Neutrophil (primary cell): ENCODE data around the gene CLN6.

Source experiments
- H3K27ac ChIP-seq: fragments of 200-600 bp; sonication (generic); 2 replicates; pipeline ENCODE4 v1.5.1; 2016; ENCODE audit warnings: mild to moderate bottlenecking, moderate library complexity
- H3K27me3 ChIP-seq: fragments of 200-600 bp; sonication (generic); 2 replicates; pipeline ENCODE4 v1.6.0; 2016; ENCODE audit warnings: mild to moderate bottlenecking
- H3K36me3 ChIP-seq: fragments of 200-600 bp; sonication (generic); 2 replicates; pipeline ENCODE4 v1.5.1; 2017
- H3K4me1 ChIP-seq, 2 experiments: fragments of 200-600 bp in 1 of 2; sonication (generic) in 1 of 2; 1 replicate in 1 of 2; 2 replicates in 1 of 2; pipeline versions ENCODE4 v1.5.1 to v1.6.1; 2013 to 2016; ENCODE audit warnings: low read depth in 1 of 2, low read length in 1 of 2, mild to moderate bottlenecking in 1 of 2, moderate library complexity in 1 of 2; ENCODE audit not compliant: control insufficient read depth in 1 of 2, insufficient read depth in 1 of 2
- H3K4me3 ChIP-seq, 2 experiments: fragments of 200-600 bp in 1 of 2; sonication (generic) in 1 of 2; 1 replicate in 1 of 2; 2 replicates in 1 of 2; pipeline ENCODE4 v1.5.1; 2013 to 2016; ENCODE audit warnings: low read depth in 1 of 2, low read length in 1 of 2, mild to moderate bottlenecking in 1 of 2, moderate library complexity in 1 of 2
- H3K9me3 ChIP-seq: fragments of 200-600 bp; sonication (generic); 2 replicates; pipeline ENCODE4 v1.5.1; 2016
- TF ChIP-seq, protein P1 (sequence below): fragments of 200-600 bp; sonication (generic); IDR thresholded peaks from 2 replicates; pipeline ENCODE4 v1.5.1; 2016; ENCODE audit warnings: antibody characterized with exemption

Gene CLN6

DNA sequence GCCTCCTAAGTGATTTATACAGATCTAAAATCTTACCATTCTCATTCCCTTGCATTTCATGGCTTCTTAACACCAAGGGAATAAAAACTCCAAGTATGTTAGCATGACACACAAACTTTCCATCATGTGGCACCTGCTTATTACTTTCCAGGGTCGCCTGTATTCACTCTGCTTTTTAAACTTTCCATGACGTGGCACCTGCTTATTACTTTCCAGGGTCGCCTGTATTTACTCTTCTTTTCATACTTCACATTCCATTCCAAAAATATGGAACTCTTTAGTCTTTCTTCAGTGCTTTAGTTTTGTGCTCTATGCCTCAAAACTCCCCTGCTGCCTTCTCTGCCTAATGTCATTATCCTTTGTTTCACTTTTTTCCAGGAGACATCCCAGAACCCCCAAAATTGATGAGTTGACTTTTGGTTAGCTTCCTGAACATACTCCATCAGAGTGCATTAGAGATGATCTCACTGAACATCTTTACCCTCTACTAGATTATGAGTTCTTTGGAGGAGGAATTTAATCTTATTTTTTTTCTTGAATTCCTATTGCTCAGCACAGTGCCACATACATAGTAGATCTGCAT lies 71.4 kb downstream of the CLN6 start:
- H3K4me1 ChIP-seq = no peaks in the 10 kb centered on the region
- TF ChIP-seq, protein P1, sequence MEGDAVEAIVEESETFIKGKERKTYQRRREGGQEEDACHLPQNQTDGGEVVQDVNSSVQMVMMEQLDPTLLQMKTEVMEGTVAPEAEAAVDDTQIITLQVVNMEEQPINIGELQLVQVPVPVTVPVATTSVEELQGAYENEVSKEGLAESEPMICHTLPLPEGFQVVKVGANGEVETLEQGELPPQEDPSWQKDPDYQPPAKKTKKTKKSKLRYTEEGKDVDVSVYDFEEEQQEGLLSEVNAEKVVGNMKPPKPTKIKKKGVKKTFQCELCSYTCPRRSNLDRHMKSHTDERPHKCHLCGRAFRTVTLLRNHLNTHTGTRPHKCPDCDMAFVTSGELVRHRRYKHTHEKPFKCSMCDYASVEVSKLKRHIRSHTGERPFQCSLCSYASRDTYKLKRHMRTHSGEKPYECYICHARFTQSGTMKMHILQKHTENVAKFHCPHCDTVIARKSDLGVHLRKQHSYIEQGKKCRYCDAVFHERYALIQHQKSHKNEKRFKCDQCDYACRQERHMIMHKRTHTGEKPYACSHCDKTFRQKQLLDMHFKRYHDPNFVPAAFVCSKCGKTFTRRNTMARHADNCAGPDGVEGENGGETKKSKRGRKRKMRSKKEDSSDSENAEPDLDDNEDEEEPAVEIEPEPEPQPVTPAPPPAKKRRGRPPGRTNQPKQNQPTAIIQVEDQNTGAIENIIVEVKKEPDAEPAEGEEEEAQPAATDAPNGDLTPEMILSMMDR = no peak
- peaks cover 89% of the 10 kb centered on the region for H3K36me3 ChIP-seq
- H3K9me3 ChIP-seq = no peaks in the 10 kb centered on the region
- H3K27me3 ChIP-seq = no peaks in the 10 kb centered on the region
- no peak overlapping the region for H3K27ac ChIP-seq
- no peak overlapping the region for H3K4me3 ChIP-seq

DNA sequence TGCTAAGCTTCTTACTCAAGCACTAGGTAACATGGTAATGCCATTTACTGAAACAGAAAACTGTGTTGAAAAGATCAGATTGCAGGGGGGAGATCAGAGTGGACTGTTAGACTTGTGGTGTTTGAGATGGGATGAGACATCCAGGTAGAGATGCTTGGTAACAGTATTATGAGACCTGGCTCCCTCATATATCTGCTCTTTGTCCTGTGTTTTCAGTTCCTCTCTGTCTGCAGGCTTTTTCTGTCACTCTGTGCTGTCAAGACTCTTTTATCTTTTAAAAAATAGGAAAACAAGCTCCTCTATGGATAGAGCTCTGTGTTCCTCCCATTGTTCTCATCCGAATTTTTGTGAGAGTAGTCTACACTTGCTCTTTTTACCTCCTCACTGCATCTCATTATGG lies 72.5 kb downstream of the CLN6 start:
- peaks cover 4 to 5% of the 10 kb centered on the region in 2 experiments for H3K4me1 ChIP-seq
- no peaks in the 10 kb centered on the region for H3K27me3 ChIP-seq
- no peaks in the 10 kb centered on the region for H3K9me3 ChIP-seq
- TF ChIP-seq, protein P1 = no peak
- H3K27ac ChIP-seq = peak overlapping the region; percentile 21
- H3K4me3 ChIP-seq = no peak overlapping the region
- H3K36me3 ChIP-seq = peaks cover 81% of the 10 kb centered on the region
